ENCODE measurements around the gene CANT1. TPM values are rescaled to one million over a fixed set of nuclear protein-coding genes. Genes with fewer than 3 reads are reported as not detected.

Gene CANT1
- total and polyA plus RNA-seq, 2 of the 13 experiments (the other 11 are each of a cell fraction or from before 2014, with no cell fraction given): 34.1 to 42.1 TPM

DNA sequence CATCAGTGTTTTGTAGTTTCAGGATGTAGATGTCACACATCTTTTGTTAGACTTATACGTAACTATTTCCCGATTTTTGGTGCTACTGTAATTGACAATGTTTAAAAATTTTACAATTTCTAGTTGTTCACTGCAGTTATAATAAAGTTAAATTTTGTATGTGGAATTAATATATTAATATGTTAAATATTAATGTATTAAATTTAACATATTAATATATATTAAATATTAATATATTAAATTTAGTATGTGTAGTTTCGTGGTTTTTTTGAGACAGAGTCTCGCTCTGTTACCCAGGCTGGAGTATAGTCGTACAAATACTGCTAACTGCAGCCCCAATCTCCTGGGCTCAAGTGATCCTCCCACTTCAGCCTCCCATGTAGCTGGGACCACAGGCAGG, 24.2 kb downstream of the CANT1 start:
- no peaks in the 10 kb centered on the region for H3K9me3 ChIP-seq (ENCODE audit: low read length)
- ATAC-seq (no peak), FAIRE-seq (no peak), DNase-seq (ENCODE audit: low spot score) (no peak)
- no peak overlapping the region for H3K4me2 ChIP-seq (ENCODE audit: low read depth, low read length)
- in situ Hi-C loops (cut with HindIII; ENCODE audit: extremely low pct_ligation_motif_present, low pct_unique_long_range_greater_than_20kb) (no loop called here), intact Hi-C loops (cut with micrococcal nuclease; ENCODE audit: unreplicated experiment) (loop anchor here (5.0 kb wide), 1 partner anchor 42 kb away; no protein-coding TSS in a partner anchor)
- H4K20me1 ChIP-seq (ENCODE audit: insufficient read depth, low read length): no peaks in the 10 kb centered on the region
- H3K4me3 ChIP-seq (replicated peaks in 1 of 3; ENCODE audit: insufficient read depth in 1 of 3, low read depth in 2 of 3, low read length in 3 of 3): no peak overlapping the region
- no peak overlapping the region for H3K9ac ChIP-seq (ENCODE audit: insufficient read depth, low read depth, low read length)
- POLR2A ChIA-PET: no interaction called here
- no peaks in the 10 kb centered on the region for H3K79me2 ChIP-seq (ENCODE audit: insufficient read depth, low read length)
- WGBS (ENCODE audit: low lambda C conversion rate): 69% methylated on average over 5 of the region's 5 CpGs
- no peaks in the 10 kb centered on the region for H3K27me3 ChIP-seq (ENCODE audit: control insufficient read depth in 1 of 2, insufficient read depth in 2 of 2, low read length in 2 of 2)
- 0 out of 5 replicates have a peak, but pooled peaks cover 0 to 1% of the 10 kb centered on the region in 2 experiments for H3K36me3 ChIP-seq (replicated peaks in 1 of 2; ENCODE audit: control insufficient read depth in 1 of 2, insufficient read depth in 2 of 2, low read length in 2 of 2)
- no TSS peak for BruUV-seq (replicated peaks)
- no peak overlapping the region for H2AFZ ChIP-seq (ENCODE audit: low read length)
- CTCF ChIA-PET (ENCODE audit: low intra/inter-chr PET ratio, low total read pairs): interaction anchor here (1.4 kb wide), 1 partner anchor 57 kb away, joined by 5 read pairs; no protein-coding TSS in a partner anchor
- H3K27ac ChIP-seq (ENCODE audit: extremely low read length, insufficient read depth, low read length): no peak overlapping the region
- peaks cover 40% of the 10 kb centered on the region for H3K4me1 ChIP-seq (ENCODE audit: insufficient read depth, low read length)
- TF ChIP-seq NAIF1 (CRISPR knock-in tag; IDR thresholded peaks at IDR 0.05; ENCODE audit: borderline replicate concordance) (no peak), ZNF251 (CRISPR knock-in tag; IDR thresholded peaks at IDR 0.05) (no peak), YEATS2 (CRISPR knock-in tag; IDR thresholded peaks at IDR 0.05; ENCODE audit: borderline replicate concordance) (no peak), HNRNPLL (IDR thresholded peaks at IDR 0.05; ENCODE audit: low read depth, low read length, poor library complexity, severe bottlenecking) (no peak), HDAC1 (CRISPR knock-in tag; IDR thresholded peaks at IDR 0.05) (no peak), IRF2 (CRISPR knock-in tag; IDR thresholded peaks at IDR 0.05) (no peak), SP140L (CRISPR knock-in tag; IDR thresholded peaks at IDR 0.05; ENCODE audit: borderline replicate concordance) (no peak), ZNF672 (CRISPR knock-in tag; IDR thresholded peaks at IDR 0.05) (no peak), KDM4B (CRISPR knock-in tag; IDR thresholded peaks at IDR 0.05) (no peak), GTF3A (CRISPR knock-in tag; conservative IDR thresholded peaks at IDR 0.05) (no peak), TBX3 (IDR thresholded peaks at IDR 0.05; ENCODE audit: borderline replicate concordance) (no peak)
- TF ChIP-seq, protein P1, sequence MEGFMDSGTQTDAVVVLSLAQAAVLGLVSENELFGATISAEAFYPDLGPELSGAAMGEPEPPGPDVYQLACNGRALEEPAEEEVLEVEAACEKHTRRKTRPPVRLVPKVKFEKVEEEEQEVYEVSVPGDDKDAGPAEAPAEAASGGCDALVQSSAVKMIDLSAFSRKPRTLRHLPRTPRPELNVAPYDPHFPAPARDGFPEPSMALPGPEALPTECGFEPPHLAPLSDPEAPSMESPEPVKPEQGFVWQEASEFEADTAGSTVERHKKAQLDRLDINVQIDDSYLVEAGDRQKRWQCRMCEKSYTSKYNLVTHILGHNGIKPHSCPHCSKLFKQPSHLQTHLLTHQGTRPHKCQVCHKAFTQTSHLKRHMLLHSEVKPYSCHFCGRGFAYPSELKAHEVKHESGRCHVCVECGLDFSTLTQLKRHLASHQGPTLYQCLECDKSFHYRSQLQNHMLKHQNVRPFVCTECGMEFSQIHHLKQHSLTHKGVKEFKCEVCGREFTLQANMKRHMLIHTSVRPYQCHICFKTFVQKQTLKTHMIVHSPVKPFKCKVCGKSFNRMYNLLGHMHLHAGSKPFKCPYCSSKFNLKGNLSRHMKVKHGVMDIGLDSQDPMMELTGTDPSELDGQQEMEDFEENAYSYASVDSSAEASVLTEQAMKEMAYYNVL (CRISPR knock-in tag; IDR thresholded peaks at IDR 0.05; ENCODE audit: borderline replicate concordance): no peak
- TF ChIP-seq, protein P2, sequence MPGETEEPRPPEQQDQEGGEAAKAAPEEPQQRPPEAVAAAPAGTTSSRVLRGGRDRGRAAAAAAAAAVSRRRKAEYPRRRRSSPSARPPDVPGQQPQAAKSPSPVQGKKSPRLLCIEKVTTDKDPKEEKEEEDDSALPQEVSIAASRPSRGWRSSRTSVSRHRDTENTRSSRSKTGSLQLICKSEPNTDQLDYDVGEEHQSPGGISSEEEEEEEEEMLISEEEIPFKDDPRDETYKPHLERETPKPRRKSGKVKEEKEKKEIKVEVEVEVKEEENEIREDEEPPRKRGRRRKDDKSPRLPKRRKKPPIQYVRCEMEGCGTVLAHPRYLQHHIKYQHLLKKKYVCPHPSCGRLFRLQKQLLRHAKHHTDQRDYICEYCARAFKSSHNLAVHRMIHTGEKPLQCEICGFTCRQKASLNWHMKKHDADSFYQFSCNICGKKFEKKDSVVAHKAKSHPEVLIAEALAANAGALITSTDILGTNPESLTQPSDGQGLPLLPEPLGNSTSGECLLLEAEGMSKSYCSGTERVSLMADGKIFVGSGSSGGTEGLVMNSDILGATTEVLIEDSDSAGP (CRISPR knock-in tag; IDR thresholded peaks at IDR 0.05; ENCODE audit: borderline replicate concordance): no peak
- TF ChIP-seq, protein P3, sequence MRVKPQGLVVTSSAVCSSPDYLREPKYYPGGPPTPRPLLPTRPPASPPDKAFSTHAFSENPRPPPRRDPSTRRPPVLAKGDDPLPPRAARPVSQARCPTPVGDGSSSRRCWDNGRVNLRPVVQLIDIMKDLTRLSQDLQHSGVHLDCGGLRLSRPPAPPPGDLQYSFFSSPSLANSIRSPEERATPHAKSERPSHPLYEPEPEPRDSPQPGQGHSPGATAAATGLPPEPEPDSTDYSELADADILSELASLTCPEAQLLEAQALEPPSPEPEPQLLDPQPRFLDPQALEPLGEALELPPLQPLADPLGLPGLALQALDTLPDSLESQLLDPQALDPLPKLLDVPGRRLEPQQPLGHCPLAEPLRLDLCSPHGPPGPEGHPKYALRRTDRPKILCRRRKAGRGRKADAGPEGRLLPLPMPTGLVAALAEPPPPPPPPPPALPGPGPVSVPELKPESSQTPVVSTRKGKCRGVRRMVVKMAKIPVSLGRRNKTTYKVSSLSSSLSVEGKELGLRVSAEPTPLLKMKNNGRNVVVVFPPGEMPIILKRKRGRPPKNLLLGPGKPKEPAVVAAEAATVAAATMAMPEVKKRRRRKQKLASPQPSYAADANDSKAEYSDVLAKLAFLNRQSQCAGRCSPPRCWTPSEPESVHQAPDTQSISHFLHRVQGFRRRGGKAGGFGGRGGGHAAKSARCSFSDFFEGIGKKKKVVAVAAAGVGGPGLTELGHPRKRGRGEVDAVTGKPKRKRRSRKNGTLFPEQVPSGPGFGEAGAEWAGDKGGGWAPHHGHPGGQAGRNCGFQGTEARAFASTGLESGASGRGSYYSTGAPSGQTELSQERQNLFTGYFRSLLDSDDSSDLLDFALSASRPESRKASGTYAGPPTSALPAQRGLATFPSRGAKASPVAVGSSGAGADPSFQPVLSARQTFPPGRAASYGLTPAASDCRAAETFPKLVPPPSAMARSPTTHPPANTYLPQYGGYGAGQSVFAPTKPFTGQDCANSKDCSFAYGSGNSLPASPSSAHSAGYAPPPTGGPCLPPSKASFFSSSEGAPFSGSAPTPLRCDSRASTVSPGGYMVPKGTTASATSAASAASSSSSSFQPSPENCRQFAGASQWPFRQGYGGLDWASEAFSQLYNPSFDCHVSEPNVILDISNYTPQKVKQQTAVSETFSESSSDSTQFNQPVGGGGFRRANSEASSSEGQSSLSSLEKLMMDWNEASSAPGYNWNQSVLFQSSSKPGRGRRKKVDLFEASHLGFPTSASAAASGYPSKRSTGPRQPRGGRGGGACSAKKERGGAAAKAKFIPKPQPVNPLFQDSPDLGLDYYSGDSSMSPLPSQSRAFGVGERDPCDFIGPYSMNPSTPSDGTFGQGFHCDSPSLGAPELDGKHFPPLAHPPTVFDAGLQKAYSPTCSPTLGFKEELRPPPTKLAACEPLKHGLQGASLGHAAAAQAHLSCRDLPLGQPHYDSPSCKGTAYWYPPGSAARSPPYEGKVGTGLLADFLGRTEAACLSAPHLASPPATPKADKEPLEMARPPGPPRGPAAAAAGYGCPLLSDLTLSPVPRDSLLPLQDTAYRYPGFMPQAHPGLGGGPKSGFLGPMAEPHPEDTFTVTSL (CRISPR knock-in tag; IDR thresholded peaks at IDR 0.05; ENCODE audit: borderline replicate concordance): no peak
- TF ChIP-seq, protein P4, sequence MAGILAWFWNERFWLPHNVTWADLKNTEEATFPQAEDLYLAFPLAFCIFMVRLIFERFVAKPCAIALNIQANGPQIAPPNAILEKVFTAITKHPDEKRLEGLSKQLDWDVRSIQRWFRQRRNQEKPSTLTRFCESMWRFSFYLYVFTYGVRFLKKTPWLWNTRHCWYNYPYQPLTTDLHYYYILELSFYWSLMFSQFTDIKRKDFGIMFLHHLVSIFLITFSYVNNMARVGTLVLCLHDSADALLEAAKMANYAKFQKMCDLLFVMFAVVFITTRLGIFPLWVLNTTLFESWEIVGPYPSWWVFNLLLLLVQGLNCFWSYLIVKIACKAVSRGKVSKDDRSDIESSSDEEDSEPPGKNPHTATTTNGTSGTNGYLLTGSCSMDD (CRISPR knock-in tag; IDR thresholded peaks at IDR 0.05): no peak
